Dedifferentiated amniotic fluid mesenchymal stem cell (primary cell): ENCODE results near the gene PRSS50.

Source experiments
- DNase-seq: peaks from one replicate; pipeline ENCODE4 v3.0.0-alpha.2; 2016; ENCODE audit errors: extremely low spot score

PRSS50 gene

DNA sequence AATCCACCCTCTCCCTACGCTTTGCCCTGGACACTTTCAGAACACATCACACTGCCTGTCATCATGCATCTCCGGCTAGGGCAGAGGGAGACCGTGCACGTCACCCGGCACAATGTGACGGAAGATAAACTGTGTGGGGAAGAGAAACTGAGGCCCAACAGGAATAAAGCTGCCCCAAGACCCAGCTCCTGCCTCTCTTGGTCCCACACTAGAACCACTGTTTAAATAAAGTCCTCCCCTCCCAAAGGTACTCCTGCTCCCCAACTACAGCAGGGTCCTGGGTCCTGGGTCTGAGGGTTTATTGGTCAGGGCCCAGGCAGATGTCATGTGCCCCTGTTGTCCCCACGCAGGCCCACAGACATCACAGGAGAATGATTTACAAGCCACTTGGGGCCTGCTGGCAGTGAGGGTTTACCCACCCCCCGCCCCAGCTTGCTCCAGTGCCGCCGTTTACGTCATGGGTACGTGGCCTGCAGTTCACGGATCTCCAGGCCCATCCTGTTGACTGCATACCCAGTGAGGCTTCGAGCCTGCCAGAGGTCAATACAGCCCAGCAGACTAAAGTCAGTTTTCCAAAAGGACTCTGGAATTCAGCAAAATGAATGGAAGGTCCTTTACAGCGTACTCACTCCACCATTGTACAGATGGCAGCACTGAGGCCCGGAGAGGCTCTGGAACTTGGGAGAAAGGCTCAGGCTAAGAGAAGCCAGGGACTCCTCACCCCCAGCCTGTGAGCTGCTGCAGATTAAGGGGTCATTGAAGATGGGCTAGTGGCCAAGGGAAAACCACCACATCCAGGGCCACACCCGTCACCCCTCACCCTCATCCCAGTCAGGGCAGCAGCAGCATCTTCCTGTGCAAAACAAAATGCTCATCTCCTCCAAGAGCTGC is 47.4 kb downstream of the PRSS50 start:
- DNase-seq = no peak

DNA sequence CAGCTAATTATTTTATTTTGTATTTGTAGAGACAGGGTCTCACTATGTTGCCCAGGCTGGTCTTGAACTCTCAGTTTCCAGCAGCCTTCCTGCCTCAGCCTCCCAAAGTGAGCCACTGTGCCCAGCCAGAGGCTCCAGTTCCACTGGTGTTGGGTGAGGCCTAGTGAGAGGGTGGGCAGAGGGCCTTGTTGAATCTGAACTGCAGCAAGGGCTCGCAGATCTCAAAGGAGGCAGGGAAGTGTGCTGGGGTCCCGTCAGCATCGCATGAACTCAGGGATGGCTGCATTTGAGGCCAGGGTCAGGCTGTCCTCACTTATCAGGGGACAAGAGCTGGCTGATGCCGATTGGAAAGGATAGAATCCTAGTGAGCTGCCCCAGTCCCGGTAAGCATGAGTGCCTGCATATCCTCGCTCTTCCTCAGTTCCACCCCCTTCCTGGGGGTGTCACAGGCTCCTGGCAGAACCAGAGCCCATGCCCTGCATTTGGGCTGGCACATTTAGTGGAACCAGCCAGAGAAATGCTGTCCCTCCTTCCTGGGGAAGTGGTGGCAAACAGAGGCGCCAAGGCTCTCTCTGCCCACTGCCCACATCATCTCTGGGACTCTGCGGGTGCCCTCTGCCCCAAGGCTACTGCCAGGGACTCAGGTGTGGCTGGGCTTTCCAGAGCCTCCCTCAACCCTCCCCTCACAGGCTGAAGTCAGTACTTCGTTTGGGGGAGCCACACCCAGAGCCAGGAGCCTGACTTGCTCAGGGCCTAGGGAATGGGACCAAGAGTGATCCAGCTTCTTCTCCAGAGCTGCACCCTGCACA is 48.3 kb downstream of the PRSS50 start:
- no peak for DNase-seq

DNA sequence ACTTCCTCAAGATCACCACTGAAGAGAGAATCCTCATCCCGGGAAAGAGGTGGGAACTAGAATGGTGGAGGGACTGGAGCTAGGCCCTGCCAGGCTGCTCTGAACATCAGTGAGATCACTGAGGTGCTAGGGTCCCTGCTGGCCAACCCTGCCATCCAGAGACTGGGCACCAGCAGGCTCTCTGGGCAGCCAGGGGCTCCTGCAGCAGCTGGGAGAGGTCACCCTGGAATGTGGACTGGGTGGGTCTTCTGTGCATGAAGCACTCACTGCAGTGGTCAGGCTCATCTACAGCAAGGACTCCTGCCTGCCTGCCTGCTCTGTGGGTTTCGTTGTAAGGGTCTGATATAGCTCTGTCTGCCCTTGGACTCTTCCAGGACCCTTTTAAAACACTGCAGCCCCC is 49.1 kb downstream of the PRSS50 start:
- no peak for DNase-seq

DNA sequence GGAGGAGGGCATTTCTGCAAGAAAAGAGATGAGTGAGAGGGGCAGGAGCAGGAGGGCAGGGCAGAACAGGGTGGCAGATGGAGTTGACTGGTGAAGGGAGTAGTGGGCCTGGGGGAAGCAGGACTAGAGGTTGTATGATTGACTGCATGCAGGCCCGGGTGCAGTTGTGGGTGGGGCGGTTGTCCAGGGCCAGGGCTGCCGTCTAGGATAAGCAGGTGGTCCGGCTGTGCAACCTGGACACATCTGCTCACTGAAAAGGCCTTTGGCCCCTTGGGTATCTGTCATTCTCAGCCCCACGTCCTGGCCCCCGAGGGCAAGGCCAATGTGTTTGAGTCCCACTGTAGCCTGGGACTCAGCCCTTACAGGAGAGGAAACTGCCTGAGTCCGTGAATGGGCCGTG is 49.6 kb downstream of the PRSS50 start:
- DNase-seq = no peak

DNA sequence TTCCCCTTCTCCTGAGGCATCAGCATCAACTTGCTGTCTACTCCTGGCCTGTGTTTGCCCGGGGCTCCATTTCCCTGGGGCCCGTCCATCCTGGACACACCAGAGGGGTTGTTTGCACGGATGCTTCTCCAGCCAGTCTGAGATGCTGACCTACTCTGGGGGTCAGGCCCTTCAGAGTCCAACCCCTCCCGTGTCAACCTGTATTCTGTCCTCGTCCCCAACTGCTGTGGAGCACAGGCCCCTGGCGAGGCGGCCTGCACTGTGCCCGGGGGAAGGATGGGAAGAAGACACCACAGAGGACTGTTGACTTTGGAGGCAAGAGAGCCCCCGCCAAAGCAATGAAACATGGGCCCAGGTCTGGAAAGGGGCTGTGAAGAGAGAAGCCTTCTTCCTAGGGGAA is 50.0 kb downstream of the PRSS50 start:
- DNase-seq = no peak

DNA sequence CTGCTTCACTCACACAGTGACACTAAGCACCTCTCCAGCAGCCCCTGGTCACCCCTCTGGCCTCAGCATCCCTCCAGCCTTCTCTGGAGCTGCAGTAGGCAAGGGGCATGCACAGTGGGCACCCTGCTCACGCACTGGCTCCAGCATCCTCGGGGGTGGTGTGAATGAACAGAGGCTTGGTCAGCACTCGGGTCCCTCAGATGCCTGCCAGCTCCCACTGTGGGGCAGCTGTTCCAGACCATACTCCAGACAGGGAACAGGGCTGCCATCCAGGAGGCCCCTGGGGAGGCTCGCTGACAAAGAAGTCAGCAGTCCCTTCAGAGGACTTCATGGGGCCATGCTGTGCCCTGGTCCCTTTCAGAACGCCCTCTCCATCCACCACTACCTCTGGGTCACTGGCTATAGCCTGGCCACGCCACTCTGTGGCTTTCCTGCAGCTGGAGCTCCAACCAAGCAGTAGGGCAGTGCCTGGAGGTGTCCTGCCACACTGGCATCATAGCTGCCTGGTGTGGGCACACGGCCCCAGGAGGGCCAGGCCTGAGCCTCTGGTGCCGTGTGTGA is 50.5 kb downstream of the PRSS50 start:
- no peak for DNase-seq

DNA sequence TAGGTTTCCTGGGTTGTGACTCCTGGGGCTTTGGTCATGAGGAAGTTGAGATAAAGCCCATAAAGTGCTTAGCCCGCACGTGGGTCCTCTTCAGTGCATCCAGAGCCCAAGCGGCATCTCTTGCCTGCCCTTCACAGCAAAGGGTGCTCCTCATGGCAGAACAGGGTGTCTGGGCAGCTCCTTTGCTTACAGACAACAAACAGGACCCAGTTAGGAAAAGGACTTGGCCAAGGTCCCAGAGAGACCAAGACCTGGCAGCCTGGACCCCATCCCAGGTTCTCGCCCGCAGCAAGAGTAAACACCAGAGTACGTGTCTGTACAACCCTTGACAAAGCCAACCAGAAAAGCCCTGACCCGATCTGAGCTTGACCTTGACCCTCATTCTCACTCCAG is 51.2 kb downstream of the PRSS50 start:
- DNase-seq = no peak

DNA sequence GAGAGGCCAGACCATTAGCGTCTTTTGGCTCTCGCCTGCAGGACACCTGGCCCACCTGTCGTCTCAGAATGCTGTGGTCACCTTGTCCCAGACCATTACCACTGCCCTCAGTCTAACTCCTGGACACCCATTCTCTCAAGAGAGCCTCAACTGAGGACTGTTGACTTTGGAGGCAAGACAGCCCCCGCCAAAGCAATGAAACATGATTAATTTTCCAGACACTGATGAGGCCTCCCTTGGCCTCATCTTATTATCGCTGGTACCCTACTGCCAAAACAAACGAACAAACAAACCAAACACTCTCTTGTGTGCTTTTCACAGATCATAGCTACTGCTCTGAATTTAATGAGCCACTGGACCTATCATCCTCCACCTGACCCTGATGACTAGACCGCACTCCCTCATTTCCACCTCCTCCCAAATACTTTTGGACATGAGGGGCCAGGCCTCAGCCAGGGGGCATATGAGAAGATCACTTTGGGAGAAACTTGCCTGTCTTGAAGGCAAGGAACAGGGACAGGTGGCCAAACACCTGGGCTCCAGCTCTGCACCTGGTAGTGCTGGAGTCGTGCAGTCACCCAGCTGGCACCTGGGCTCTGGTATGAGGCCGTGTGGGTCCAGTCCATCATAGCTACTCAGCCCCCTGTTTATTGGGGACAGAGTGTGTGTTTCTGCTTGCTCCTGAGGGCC is 51.8 kb downstream of the PRSS50 start:
- DNase-seq = no peak

DNA sequence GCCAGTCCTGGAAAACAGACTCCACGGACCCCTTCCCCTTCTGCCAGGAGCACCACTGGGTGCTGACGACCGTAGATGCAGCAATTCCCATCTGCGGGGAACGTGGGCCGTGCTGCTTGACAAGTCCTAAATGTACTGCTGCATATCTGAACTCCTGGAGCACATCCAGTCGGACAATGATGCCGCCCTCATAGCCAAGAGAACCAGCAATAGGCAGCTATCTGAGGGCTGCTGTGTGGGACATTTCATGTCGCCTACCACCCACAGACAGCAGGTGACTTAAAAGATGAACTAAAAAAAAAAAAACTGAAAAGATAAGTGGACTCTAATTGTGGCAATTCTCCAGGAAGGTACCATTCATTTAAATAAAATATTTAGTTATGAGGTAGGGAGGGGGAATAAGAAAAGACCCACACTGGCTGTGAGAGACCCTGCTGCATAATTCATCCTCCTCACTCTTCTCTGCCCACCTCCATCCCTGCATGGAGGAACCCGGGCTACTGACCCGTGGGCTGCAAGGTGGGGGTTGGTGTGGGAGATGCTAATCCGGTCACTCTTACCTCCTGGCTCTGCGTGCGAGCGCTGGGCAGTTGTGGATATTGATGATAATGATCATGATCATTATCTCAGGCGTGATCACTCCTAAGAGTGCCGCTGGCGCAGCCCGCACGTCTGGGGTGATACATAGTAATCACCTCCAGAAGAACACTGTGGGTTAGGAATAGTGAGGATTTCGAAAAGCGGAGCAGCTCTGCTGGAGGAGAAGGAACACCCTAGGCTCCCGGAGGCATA is 52.5 kb downstream of the PRSS50 start:
- no peak for DNase-seq

DNA sequence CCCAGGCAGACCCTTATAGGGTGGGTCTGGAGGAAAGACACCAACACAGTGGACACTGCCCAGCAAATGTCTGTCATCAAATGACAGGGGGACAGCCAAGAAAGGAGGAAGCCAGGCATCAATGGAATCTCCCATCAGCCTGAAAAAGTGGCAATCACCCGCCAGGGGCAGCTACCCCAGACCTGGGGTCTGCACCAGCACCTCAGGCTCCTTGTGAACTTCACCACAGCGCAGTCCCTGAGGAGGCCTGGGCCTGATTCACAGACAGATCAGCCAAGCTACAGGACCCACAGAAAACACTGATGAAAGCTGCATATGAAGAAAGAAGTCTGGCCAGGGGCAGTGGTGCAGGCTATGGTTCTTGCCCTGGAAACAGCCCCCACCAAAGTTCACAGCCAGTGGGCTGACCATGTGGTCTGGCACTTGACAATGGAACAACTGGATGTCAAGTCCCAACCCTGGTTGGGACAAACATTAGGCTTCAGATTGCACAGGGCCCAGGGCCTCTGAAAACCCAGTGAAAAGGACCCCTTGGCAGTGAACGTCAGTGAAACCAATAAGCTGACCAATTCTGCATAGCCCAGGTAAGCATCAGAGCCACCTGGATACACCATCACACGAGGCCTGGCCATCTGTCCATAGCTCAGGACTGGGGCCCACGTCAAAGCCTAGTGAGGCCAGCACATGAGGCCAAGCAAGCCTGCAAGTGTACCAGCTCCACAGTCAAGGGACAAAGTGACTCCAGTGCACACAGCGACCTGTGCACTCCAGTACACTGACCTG is 53.3 kb downstream of the PRSS50 start:
- DNase-seq = no peak

DNA sequence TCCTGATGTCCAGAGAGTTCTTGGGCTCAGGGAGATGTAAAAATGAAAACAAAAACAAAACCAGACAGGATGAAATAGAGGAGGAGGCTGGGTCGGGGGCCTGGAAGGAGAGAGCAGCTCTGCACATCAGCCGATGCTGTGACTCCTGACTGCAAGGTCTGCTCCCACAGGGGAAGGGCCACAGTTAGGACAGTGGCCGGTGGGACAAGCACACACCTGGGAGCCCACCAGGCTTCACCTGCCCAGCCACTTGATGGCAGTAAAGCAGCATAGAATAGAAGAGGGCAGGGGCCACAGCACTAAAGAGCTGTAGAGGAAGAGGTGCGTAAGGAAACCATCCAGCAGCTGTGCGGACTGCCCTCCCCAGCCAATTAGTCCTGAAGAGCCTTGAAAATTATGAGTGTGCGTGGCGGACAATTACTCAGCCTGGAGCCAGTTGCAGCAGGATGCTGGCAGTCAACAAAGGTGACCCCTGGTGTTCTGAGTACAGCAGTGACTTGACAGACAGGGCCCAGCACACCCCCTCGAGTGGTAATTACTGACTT is 54.0 kb downstream of the PRSS50 start:
- no peak for DNase-seq

DNA sequence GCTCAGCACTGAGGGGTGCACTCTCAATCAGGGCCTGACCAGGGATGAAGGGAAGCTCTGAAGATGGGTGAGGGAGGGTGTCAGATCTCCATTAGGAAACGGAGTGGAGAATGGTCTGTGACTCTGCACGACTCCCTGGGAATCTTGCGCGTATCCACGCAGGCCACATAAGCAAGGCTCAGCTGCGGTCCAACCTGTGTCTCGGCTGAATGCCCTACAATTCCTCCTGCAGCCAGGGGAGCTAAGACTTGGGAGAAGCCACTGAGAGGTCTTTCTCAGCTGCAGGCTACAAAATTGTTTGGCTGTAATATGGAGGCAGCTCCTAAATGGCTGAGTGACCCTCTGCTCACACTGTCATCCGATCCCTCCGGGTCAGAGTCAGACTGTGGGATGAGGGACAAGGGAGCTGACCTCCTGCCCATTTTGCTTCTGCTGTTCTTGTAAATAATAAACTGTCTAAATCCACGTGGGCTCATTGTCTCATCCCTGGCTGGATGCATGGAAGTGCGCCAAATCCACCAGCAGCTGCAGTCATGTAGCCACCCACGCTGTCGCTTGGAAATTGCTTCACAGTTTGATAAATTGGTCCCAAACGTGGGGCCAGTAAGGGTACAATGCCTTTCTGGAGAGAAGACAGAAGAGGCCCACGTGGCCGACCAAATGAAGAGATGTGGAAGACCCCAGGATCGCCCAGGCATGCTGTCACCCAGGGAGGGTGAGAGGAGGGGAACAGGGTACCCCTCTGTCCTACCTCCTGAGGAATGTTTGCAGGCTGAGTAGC is 54.7 kb downstream of the PRSS50 start:
- DNase-seq = no peak
